PC-3 (cell line): ENCODE measurements around the gene EPB41L5. TPM values are rescaled to one million over a fixed set of nuclear protein-coding genes. Genes with fewer than 3 reads are reported as not detected.
A peak's percentile ranks its signal among the peaks of the same experiment; 100 is the strongest.

Experiments used
- ATAC-seq: fragments of 200-7000 bp; cut with Tn5 transposase; 2 replicates; pipeline ENCODE4 v1.9.1; 2020; ENCODE audit warnings: mild to moderate bottlenecking, moderate library complexity
- BruUV-seq: library from RNA; stranded (reverse); fragments of 400-500 nt; replicated peaks from 2 replicates; lab custom pipeline; 2021; lab: Mats Ljungman, UMichigan
- CTCF ChIA-PET: fragments of 300-600 bp; sonication (Branson Sonifier 250); formaldehyde crosslinking; loops from one replicate; lab custom pipeline; 2022; ENCODE audit warnings: antibody characterized with exemption; lab: Charles Lee
- POLR2A ChIA-PET: fragments of 300-600 bp; sonication (Branson Sonifier 250); formaldehyde crosslinking; loops from one replicate; lab custom pipeline; 2022; ENCODE audit warnings: antibody characterized with exemption; ENCODE audit not compliant: unreplicated experiment; lab: Charles Lee
- DNase-seq: peaks from one replicate; pipeline ENCODE4 v3.0.0-alpha.2; 2015
- H2AFZ ChIP-seq: fragments of 300-600 bp; sonication (generic); 2 replicates; pipeline ENCODE4 v1.6.0; 2016; ENCODE audit warnings: antibody characterized with exemption, low read length
- H3F3A ChIP-seq: fragments of 300-600 bp; sonication (generic); one replicate; pipeline ENCODE4 v1.6.0; 2017; ENCODE audit warnings: antibody characterized with exemption, low read length, control low read depth, mild to moderate bottlenecking; ENCODE audit not compliant: unreplicated experiment
- H3K27ac ChIP-seq: fragments of 300-600 bp; sonication (generic); 2 replicates; pipeline ENCODE4 v1.5.1; 2016; ENCODE audit warnings: mild to moderate bottlenecking, low read length
- H3K27me3 ChIP-seq: fragments of 300-600 bp; sonication (generic); 2 replicates; pipeline ENCODE4 v1.6.1; 2016; ENCODE audit warnings: low read length, mixed read lengths
- H3K36me3 ChIP-seq: fragments of 300-600 bp; sonication (generic); 2 replicates; pipeline ENCODE4 v1.6.1; 2016; ENCODE audit warnings: low read depth, mixed run types, low read length, mixed read lengths
- H3K4me1 ChIP-seq: fragments of 300-600 bp; sonication (generic); 2 replicates; pipeline ENCODE4 v1.5.1; 2016; ENCODE audit warnings: low read length; ENCODE audit not compliant: insufficient read depth
- H3K4me2 ChIP-seq: fragments of 300-600 bp; sonication (generic); 2 replicates; pipeline ENCODE4 v1.6.0; 2016; ENCODE audit warnings: low read length
- H3K4me3 ChIP-seq: fragments of 300-600 bp; sonication (generic); 2 replicates; pipeline ENCODE4 v1.5.1; 2016; ENCODE audit warnings: mild to moderate bottlenecking, low read length, mixed read lengths
- H3K79me2 ChIP-seq: fragments of 300-600 bp; sonication (generic); 2 replicates; pipeline ENCODE4 v1.6.1; 2017; ENCODE audit warnings: low read length, mixed read lengths
- H3K9ac ChIP-seq: fragments of 300-600 bp; sonication (generic); 2 replicates; pipeline ENCODE4 v1.6.0; 2016; ENCODE audit warnings: mild to moderate bottlenecking, low read length
- H3K9me2 ChIP-seq: fragments of 300-600 bp; sonication (generic); replicated peaks from 2 replicates; pipeline ENCODE4 v1.6.1; 2016; ENCODE audit warnings: mixed run types, low read length, mixed read lengths
- H3K9me3 ChIP-seq: fragments of 300-600 bp; sonication (generic); 2 replicates; pipeline ENCODE4 v1.6.1; 2016; ENCODE audit warnings: low read length, mixed read lengths
- H4K20me1 ChIP-seq: fragments of 300-600 bp; sonication (generic); 2 replicates; pipeline ENCODE4 v1.6.1; 2016; ENCODE audit warnings: low read length, mixed read lengths
- EZH2 ChIP-seq: fragments of 300-600 bp; sonication (generic); IDR thresholded peaks from one replicate; pipeline ENCODE4 v1.6.1; 2017; ENCODE audit warnings: antibody characterized with exemption, mild to moderate bottlenecking, low read length; ENCODE audit not compliant: unreplicated experiment
- EZH2phosphoT487 ChIP-seq: fragments of 300-600 bp; sonication (generic); IDR thresholded peaks from 2 replicates; pipeline ENCODE4 v1.6.1; 2018; ENCODE audit warnings: mild to moderate bottlenecking, antibody characterized with exemption, low read length, borderline replicate concordance
- intact Hi-C: fragments of 100-400 bp; cut with micrococcal nuclease; formaldehyde crosslinking; loops from 2 replicates; pipeline ENCODE4 v1.9.0; 2023
- total RNA-seq: library from RNA; depleted of rRNA; stranded (reverse); fragments of >200 nt; gene quantifications from 2 replicates; pipeline ENCODE4 v1.2.3, GENCODE V29; 2014
- TF ChIP-seq, protein P1 (sequence below): fragments of 300-600 bp; sonication (generic); conservative IDR thresholded peaks from 2 replicates; pipeline ENCODE4 v1.5.1; 2017; ENCODE audit warnings: antibody characterized with exemption, low read depth, mild to moderate bottlenecking, low read length

Gene EPB41L5
- total RNA-seq, 1 experiment from 2014 or later, result 11.7 TPM

GRCh38 chr2:120104772-120105171 is 91.9 kb downstream of the EPB41L5 start:
- CTCF ChIA-PET, result no interaction called here
- BruUV-seq, result no TSS peak

DNA sequence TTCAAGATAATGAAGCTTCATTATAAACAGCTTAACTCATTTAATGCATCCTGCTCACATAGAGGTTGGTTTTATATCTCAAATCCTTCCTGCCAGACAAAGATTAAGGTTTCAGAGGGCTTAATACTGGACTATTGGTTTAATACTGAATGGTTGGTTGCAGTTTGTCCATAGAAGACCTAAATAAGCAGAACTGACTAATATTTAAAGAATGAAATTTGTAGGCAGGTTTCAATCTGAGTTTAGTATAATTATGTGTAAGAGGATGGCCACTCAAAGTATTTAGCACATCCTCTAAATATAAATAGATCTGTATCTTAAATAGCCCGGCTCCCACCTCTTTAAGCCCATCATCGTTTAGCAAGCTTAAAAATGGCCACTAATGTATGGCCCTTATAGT is 92.5 kb downstream of the EPB41L5 start:
- Histone ChIP-seq H2AFZ (no peak overlapping the region), H3K27ac (no peak overlapping the region), H3K4me3 (no peak overlapping the region), H3K4me2 (no peak overlapping the region), H3K79me2 (no peaks in the 10 kb centered on the region), H4K20me1 (no peaks in the 10 kb centered on the region), H3K9ac (no peak overlapping the region), H3K9me3 (no peaks in the 10 kb centered on the region), H3F3A (peaks cover 12% of the 10 kb centered on the region), H3K27me3 (no peaks in the 10 kb centered on the region), H3K4me1 (peaks cover 49% of the 10 kb centered on the region), H3K9me2 (no peaks in the 10 kb centered on the region), H3K36me3 (no peaks in the 10 kb centered on the region)
- no TSS peak for BruUV-seq
- ChIA-PET POLR2A (no interaction called here), CTCF (no interaction called here)
- DNase-seq (no peak), ATAC-seq (no peak)
- TF ChIP-seq EZH2phosphoT487 (no peak), EZH2 (no peak)
- TF ChIP-seq, protein P1, sequence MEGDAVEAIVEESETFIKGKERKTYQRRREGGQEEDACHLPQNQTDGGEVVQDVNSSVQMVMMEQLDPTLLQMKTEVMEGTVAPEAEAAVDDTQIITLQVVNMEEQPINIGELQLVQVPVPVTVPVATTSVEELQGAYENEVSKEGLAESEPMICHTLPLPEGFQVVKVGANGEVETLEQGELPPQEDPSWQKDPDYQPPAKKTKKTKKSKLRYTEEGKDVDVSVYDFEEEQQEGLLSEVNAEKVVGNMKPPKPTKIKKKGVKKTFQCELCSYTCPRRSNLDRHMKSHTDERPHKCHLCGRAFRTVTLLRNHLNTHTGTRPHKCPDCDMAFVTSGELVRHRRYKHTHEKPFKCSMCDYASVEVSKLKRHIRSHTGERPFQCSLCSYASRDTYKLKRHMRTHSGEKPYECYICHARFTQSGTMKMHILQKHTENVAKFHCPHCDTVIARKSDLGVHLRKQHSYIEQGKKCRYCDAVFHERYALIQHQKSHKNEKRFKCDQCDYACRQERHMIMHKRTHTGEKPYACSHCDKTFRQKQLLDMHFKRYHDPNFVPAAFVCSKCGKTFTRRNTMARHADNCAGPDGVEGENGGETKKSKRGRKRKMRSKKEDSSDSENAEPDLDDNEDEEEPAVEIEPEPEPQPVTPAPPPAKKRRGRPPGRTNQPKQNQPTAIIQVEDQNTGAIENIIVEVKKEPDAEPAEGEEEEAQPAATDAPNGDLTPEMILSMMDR, result no peak
- intact Hi-C loops, result loop anchor here (5.0 to 10.0 kb wide), 4 partner anchors 38 to 403 kb away; no protein-coding TSS in a partner anchor

More at GRCh38 chr2:120104772-120105171, 91.9 kb downstream of the EPB41L5 start:
- Histone ChIP-seq H3F3A (peaks cover 12% of the 10 kb centered on the region), H3K4me2 (no peak overlapping the region), H4K20me1 (no peaks in the 10 kb centered on the region), H3K9me2 (no peaks in the 10 kb centered on the region), H3K9ac (peak overlapping the region; percentile 16; the same call in 1 of the 2 replicates), H3K36me3 (no peaks in the 10 kb centered on the region), H3K79me2 (no peaks in the 10 kb centered on the region), H3K4me1 (peaks cover 49% of the 10 kb centered on the region), H3K27me3 (no peaks in the 10 kb centered on the region), H2AFZ (no peak overlapping the region), H3K4me3 (no peak overlapping the region), H3K27ac (peak overlapping the region; percentile 71), H3K9me3 (no peaks in the 10 kb centered on the region)
- intact Hi-C loops, result loop anchor here (5.0 to 10.0 kb wide), 4 partner anchors 37 to 402 kb away; no protein-coding TSS in a partner anchor
- DNase-seq (no peak), ATAC-seq (no peak)
- TF ChIP-seq, protein P1, result no peak
- TF ChIP-seq EZH2phosphoT487, result no peak
- TF ChIP-seq EZH2, result no peak
- POLR2A ChIA-PET, result no interaction called here

DNA sequence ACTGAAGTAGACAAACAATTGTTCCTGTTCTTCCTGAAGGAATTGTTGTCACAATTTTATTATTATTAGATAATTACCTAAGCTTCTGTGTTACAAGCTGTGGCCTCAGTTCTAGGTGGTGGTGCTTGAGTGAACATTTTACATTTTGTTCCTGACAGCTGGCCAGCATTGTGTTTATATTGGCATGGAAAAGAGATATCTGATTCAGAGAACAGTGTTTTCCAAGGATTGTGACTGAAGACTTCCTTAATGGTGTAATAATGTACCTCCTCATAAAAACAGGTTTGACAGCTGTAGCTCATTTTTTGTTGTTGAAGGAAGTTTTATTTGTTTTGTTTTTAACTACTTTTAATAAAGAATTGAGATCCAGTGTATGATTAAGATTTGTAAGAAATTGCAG is 95.2 kb downstream of the EPB41L5 start:
- no TSS peak for BruUV-seq
- H3K4me3 ChIP-seq, result no peak overlapping the region; the same call in 1 of the 2 replicates
- no peaks in the 10 kb centered on the region for H3K79me2 ChIP-seq
- H3K9ac ChIP-seq, result peak overlapping the region; percentile 38; the same call in 1 of the 2 replicates
- H3F3A ChIP-seq, result peaks cover 12% of the 10 kb centered on the region
- H3K9me2 ChIP-seq, result no peaks in the 10 kb centered on the region
- no peaks in the 10 kb centered on the region for H4K20me1 ChIP-seq
- no peak overlapping the region for H2AFZ ChIP-seq
- H3K27ac ChIP-seq, result peak overlapping the region; percentile 83
- DNase-seq, result peak; percentile 93
- H3K4me2 ChIP-seq, result peak overlapping the region; percentile 64
- CTCF ChIA-PET, result interaction anchor here (0.6 to 1.0 kb wide), 3 partner anchors 26 to 205 kb away, joined by 3 to 8 read pairs (median 3); no protein-coding TSS in a partner anchor
- TF ChIP-seq EZH2 (no peak), EZH2phosphoT487 (no peak)
- TF ChIP-seq, protein P1, result no peak
- no peaks in the 10 kb centered on the region for H3K36me3 ChIP-seq
- peak; percentile 43 for ATAC-seq
- H3K27me3 ChIP-seq, result no peaks in the 10 kb centered on the region
- intact Hi-C loops, result loop anchor here (2.0 to 10.0 kb wide), 6 partner anchors 41 to 406 kb away; partner anchors contain the start of gene EPB41L5
- POLR2A ChIA-PET, result no interaction called here
- H3K4me1 ChIP-seq, result peaks cover 57% of the 10 kb centered on the region
- H3K9me3 ChIP-seq, result no peaks in the 10 kb centered on the region
